ENCODE data around the gene RPS24.
"Not testable (repeated sequence)": the region's sequence is repeated elsewhere in the genome, so short reads cannot be mapped to it uniquely, and the experiment has no call there.

Gene RPS24

GRCh38 chr10:78053211-78053868 is 19.7 kb downstream of the RPS24 start:
- no peak for DNase-seq (ENCODE audit: low spot score)

GRCh38 chr10:78058562-78058961 is 24.9 kb downstream of the RPS24 start:
- DNase-seq (ENCODE audit: low spot score), result no peak

- no peak for DNase-seq (ENCODE audit: low spot score)
Observed at GRCh38 chr10:78059906-78060702, 26.4 kb downstream of the RPS24 start.

GRCh38 chr10:78062296-78062695 is 28.6 kb downstream of the RPS24 start:
- no peak for DNase-seq (ENCODE audit: low spot score)

GRCh38 chr10:78063236-78063635 is 29.6 kb downstream of the RPS24 start:
- DNase-seq (ENCODE audit: low spot score), result no peak

- not testable (repeated sequence) for DNase-seq (ENCODE audit: low spot score)
Observed at GRCh38 chr10:78064919-78065318, 31.3 kb downstream of the RPS24 start.

- no peak for DNase-seq (ENCODE audit: low spot score)
Observed at GRCh38 chr10:78065611-78066010, 31.9 kb downstream of the RPS24 start.

GRCh38 chr10:78066012-78066411 is 32.3 kb downstream of the RPS24 start:
- no peak for DNase-seq (ENCODE audit: low spot score)

GRCh38 chr10:78066728-78067430 is 33.2 kb downstream of the RPS24 start:
- no peak for DNase-seq (ENCODE audit: low spot score)

- no peak for DNase-seq (ENCODE audit: low spot score)
Observed at GRCh38 chr10:78069151-78069550, 35.5 kb downstream of the RPS24 start.

GRCh38 chr10:78070064-78070463 is 36.4 kb downstream of the RPS24 start:
- not testable (repeated sequence) for DNase-seq (ENCODE audit: low spot score)

- no peak for DNase-seq (ENCODE audit: low spot score)
Observed at GRCh38 chr10:78070726-78071125, 37.1 kb downstream of the RPS24 start.

- DNase-seq (ENCODE audit: low spot score), result peak; percentile 81
Observed at GRCh38 chr10:78071140-78071856, 37.6 kb downstream of the RPS24 start.

- no peak for DNase-seq (ENCODE audit: low spot score)
Observed at GRCh38 chr10:78071857-78072179, 38.2 kb downstream of the RPS24 start.

GRCh38 chr10:78072504-78072903 is 38.8 kb downstream of the RPS24 start:
- DNase-seq (ENCODE audit: low spot score), result no peak

GRCh38 chr10:78075806-78076205 is 42.1 kb downstream of the RPS24 start:
- not testable (repeated sequence) for DNase-seq (ENCODE audit: low spot score)

- DNase-seq (ENCODE audit: low spot score), result no peak
Observed at GRCh38 chr10:78078539-78079330, 45.1 kb downstream of the RPS24 start.

- no peak for DNase-seq (ENCODE audit: low spot score)
Observed at GRCh38 chr10:78079411-78079810, 45.7 kb downstream of the RPS24 start.

- DNase-seq (ENCODE audit: low spot score), result no peak
Observed at GRCh38 chr10:78081292-78081691, 47.6 kb downstream of the RPS24 start.

GRCh38 chr10:78082636-78083035 is 49.0 kb downstream of the RPS24 start:
- no peak for DNase-seq (ENCODE audit: low spot score)

All from cerebellar cortex (tissue), 1 donor.